ENCODE results near the gene CLEC19A.
A peak's percentile ranks its signal among the peaks of the same experiment; 100 is the strongest.
"Not testable (repeated sequence)": the region's sequence is repeated elsewhere in the genome, so short reads cannot be mapped to it uniquely, and the experiment has no call there.

Gene CLEC19A

DNA sequence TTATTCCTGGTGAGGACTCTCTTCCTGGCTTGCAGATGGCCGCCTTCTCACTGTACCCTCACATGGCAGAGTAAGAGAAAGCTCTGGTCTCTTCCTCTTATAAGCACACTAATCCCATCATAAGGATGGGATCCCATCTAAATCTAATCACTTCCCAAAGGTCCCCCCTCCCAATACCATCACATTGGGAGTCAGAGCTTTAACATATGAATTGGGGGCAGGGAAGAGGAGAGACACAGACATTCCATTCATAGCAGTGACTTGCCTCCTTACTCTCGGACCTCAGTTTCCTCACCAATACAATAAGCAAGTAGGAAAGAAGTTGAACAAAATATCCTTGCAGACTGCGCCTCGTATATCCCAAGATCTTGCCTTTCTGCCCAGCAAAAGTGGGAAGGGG, 1.7 kb downstream of the CLEC19A start:
- FAIRE-seq, result no peak

DNA sequence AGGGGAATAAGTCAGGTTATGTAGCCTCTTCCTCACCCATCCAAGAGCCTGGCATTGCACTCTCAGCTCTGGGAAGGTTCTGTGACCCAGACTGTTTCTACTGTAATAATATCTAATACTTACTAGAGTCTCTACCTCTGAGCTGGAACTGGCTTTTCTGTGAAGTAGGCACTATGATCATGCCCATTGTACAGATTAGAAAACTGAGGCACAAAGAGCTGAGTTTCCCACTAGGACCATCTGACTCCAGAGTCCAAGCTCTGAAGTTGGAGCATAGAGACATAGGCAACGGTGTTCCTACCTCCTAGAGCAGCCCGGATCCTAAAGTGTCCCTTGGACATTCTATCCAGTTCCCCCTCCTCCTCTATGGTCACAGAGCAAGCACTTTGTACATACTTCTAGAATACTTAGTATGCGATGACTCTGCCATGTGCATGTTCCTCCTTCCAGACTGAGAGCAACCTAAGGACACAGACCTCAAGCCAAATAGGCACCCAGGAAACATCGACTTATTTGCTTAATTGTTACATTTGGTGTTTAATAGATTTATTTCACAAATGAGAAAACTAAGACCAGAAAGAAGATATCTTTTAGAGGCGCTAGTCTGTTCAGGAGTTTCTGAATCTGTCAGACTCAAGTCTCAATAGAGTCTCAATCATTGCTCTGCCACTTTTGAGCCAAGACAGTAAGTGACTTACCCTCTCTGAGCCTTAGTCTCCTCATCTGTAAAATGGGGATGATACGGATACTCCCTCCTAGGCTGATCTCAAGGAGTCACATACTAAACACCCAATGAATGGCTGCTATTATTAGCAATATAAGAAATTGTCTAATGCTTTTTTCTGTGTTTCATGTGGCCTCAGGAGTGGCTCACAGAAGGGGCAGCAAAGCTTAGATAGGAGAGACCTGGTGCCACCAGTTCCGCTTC, 3.6 kb downstream of the CLEC19A start:
- FAIRE-seq, result no peak

DNA sequence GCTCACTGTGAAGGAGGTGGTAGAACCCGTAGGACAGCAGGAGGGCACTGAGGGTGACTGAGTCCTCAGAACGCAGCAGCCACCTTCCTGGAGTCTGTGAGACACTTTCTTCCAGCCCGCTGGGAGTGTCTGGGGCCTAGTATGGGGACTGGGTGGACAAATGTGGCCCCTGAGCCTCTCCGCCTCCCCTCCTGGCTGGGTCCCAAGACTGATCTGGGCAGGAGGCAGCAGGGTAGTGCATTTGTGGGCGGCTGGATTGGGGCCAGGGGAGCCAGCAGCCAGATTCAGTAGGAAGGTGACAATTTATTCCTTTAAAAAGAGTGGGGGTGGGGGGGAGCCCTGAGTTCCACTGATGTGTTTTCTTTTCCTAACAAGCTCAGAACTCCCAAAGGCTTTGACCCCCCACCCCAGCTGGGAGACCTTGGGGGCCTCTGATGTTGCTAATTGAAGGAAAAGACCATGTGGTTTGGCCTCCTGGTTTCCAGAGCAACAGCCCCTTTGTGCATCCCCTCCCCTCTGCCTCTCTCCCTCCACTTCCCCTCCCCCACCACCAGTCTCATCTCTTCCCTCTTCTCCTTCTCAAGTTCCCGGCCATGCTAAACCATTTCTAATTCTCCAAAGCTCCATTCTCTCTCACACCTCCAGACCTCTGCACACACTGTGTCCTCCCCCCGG, 4.4 kb downstream of the CLEC19A start:
- no peak for FAIRE-seq

DNA sequence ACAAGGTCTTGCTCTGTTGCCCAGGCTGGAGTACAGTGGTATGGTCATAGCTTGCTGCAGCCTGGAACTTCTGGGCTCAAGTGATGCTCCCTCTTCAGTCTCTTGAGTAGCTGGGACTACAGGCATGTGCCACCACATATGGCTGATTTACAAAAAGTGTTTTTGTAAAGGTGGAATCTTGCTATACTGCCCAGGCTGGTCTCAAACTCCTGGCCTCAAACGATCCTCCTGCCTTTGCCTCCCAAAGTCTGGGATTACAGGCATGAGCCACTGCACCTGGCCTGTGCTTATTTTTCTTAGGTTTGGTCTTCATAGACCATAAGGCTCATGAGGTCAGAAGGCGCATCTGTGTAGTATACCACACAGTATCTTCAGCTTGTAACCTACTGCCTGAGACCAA, 5.3 kb downstream of the CLEC19A start:
- no peak for FAIRE-seq

DNA sequence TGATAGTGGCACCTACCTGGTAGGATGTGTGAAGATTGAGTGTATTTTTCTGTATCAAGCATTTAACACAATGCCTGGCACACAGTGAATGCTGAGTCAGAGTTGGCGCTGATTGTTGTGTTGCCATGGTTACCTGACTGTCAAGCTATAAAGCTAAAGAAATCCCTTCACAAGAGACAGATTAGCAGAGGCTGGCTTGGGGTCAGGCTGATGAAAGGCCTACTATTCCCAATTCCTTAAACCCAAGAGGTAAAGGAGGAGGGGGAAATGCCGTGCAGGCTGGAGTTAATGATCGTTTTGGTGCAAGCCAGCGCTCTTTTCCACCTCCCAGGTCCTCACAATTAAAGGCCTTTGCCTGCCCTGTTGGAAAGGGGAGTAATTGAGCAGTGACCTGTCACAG, 5.9 kb downstream of the CLEC19A start:
- no peak for FAIRE-seq

DNA sequence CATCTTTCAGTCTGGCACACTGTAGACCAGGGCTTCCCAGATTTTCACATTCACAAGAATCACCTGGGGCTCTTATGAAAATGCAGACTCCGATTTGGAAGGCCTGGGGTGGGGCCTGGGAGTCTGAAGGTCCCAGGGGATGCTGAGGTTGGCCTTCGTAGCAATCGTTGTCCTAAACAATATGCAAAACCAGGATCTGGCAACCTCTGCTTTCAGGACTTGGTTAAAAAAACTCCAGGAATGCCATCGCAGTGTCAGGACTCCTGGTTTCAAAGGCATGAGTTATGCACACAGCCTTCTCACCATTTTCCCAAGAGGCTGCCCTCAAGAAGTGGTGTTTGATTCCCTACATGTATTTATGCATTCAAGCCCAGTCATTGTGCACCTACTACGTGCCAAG, 6.7 kb downstream of the CLEC19A start:
- FAIRE-seq, result no peak

DNA sequence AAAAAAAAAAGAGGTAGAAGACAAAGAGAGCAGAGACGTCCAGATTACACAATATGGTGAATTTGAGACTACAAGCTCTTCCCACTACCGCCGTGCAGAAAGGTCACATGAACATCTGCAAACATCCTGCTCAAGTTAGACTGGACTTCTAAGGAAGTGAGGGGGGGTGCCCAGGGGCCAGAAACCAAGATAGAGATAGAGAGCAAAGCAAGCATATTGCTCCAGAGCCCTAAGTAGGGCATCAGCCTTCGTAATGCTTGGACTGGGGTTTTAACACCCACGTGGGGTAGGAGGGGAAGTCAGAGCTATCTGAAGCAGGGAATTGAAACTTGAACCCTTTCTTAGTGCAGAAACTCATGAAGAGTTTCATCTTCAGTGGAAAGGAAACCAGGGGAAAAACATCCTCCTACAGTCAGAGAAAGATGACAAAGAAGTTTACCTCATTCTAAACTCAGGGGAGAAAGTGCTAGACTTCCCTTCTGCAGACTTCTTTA, 8.7 kb downstream of the CLEC19A start:
- peak; percentile 55 for FAIRE-seq

DNA sequence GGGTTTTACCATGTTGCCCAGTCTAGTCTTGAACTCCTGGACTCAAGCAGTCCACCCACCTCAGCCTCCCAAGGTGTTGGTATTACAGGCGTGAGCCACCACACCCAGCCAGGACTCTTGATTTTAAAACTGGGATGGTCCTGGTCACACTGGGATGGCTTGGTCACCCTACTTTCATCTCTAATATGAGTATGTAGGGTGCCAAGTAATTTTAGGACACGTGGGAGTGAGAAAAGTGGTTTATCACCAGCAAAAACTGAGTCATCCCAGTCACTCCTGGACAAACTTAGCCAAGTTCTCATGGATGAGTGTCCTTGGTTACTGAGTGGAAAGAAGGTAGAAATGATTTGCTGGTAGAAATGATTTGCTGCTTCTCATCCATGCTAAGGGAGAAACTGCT, 9.9 kb downstream of the CLEC19A start:
- FAIRE-seq, result no peak

DNA sequence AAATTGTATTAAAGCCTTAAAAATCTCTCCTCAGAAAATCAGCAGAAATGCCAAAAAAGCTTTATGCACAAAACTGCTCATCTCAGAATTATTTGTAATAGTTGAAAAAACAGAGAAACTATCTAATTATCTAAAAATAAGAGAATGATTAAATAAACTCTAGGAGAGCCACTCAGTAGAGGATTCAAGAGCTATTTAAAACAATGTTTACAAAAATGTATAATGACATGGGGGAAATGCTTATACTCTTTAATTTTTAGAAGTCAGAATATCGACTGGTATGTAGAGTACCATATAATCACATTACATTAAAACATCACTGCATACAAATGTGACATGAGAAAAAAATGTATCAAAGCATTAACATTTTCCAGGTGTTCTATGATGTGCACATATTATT, 11.9 kb downstream of the CLEC19A start:
- FAIRE-seq, result no peak

DNA sequence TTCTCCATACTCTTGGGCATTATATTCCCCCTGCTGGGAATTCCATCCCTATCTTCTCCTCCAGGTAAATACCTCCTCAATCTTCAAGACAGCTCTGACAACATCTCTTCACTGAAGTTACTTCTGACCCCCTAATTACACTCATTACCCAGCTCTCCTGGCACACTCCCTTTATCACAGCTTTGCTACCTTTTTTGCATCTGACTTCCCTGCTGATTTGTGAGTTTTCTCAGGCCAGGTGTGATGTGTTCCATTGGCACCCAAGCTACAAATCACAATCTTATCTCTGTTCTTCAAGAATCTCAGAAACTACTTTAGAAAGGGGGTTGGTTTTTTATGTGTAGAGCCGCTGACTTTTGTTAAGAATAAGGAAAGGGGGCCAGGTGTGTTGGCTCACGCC, 14.0 kb downstream of the CLEC19A start:
- FAIRE-seq, result no peak

DNA sequence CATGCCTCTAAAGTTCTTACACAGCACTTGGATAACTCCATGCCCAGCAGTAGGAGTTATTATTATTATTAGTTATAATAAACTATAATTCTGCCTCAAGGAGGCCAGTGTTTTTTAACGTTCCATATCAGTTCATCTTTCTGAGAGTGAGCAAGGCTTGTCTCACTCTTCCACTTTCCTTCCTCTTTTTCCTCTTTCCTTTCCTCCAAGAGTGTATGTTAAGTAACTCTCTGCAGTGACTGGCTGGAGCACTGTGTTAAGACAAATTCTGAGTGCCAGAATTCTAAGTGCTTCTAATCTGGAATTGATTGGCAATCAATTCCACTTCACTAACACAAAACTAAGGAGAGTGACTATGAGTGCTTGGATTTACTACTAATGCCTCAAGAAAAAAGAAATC, 16.4 kb downstream of the CLEC19A start:
- no peak for FAIRE-seq

DNA sequence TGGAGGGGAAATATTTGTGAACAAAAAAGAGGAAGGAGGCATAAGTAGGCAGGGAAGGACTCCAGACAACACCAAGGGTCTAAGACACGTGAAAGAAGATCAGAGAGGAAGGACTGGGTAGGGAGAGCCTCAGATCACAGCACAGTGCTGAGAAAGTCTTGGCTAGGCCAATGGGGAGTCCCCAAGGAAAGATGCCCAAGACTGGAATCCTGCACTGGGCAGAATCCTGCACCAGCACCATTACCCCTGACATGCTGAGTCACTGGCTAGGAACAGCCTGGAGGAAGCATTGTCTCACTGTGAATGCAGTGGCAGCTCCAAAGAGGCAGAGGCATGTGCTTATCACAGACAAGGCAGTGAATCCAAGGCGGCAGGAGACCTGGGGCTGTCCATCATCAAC, 19.2 kb downstream of the CLEC19A start:
- no peak for FAIRE-seq

DNA sequence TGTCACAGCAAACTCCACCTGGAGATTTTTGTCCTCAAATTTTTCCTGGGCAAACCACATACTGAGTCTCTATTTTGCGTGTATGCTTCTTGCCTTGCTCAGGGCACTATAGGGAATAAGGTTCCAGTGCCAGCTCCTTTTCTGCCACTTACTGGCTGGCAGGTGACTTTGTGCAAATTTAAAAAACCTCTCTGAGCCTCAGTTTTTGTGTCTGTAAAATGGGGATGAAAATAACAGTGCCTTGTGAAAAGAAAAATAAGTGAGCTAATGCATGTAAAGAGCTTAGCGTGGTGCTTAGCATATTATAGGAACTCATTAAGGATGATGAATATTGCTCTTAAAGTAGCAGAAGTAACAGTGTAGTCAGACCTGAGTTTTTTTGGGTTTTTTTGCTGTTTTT, 19.9 kb downstream of the CLEC19A start:
- no peak for FAIRE-seq

DNA sequence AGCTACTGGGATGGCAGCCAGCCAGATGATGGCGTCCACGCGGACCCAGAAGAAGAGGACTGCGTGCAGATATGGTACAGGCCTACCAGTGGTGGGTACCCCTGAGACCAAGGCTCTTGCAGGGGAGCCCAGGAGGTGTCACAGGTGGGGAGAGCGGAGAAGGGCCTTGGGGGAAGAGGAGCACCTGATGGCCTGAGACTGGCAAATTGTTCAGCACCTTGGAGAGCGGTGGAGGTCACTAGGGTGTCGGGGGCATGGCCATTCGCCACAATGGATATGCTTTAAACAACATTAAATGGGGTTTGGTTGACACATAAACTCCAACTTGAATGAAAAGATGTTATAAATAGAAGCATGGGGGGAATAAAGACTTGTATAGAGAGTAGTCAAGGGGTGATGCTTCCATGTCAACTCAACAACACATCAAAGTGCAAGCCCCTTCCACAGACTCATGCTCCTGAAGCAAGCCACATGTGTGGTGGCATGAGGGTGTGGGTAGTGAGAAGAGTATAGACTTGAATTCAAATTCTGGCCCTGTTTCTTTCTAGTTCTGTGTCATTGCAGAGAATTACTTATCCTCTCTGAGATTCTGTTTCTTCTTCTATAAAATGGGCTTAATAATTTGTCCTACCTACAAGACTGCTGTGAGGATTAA, 22.2 kb downstream of the CLEC19A start:
- no peak for FAIRE-seq

DNA sequence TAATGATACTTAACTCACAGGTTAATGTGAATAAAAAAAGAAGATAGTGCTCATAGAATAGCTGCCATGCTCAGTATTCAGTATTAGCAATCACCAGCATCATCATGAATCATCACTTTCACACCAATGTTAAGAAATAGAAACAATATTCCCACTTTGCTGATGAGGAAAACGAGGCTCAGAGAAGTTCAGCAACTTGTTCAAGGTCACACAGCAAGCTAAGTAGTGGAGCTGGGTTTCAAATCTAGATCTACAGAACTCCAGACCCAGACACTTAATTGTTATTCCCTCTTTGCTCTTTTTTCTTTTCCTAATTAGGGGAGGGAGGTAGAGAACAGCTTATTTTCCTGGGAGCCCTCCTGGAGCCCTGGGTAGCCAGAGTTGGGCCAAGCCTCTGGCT, 22.9 kb downstream of the CLEC19A start:
- no peak for FAIRE-seq

DNA sequence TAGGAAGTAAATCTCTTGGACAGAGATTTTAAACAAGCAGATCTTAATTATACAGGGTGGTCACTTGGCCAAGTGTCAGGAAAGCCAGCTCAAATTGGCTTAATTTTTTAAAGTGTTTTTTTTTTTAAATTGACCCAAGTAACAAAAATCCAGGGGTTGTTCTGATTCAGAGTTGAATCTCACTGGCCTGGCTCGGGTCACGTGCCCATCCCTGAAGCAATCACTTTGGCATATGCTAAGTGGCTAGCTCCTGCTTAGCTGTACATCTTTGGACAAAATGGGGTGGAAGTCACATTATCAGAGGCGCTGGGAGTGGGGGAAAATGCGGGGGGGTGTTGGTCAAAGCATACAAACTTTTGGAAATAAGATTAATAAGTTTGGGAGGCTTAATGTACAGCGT, 23.6 kb downstream of the CLEC19A start:
- FAIRE-seq, result no peak

DNA sequence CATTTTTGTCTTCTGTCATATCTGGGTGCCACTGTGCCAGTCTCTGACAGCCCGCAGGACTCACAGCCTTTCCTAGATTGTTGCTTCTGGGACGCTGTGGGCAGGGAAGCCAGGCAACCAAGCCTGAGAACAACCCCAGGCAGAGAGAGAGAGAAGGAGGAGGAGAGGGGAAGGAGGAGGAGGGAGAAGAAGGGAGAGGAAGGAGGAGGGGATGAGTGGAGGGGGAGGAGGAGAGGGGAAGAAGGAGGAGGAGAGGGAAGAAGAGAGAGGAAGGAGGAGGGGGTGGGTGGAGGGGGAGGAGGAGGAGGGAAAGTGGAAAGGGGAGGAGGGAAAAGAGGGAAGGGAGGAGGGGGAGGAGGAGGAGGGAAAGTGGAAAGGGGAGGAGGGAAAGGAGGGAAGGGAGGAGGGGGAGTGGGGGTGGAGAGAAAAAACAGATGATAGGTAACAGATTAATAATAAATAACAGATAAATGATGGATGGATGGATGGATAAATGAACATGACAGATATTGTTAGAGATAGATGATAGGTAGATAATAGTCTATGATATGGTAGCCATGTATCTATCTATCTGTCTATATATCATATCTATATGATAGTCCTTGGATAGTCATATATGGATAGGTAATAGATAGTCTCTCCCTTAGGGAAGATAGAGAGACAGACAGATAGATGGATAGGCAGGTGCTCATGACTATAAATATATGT, 29.3 kb downstream of the CLEC19A start:
- no peak for FAIRE-seq

DNA sequence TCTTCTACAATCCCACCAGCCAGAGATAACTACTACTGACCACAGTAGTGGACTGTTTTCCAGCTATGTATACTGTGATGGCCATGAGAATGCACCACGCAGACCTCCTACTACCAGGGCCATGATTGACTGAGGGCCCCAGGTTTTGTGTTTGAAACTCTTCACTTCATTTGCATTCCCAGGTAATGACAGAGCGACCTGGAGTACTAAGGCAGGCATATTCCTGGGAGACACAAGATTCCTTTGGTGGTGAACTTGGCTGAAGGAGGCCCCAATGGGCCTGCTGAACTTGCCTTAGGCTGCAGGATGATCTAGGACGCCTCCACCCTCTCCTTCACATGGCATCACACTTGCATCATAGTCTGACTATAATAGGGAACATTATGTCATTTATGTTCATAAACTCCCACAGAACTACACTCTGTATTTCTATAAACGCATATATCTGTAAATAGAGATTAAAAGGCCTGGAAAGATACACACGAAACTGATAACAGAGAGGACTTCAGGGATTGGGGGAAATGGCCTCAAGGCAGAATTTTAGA, 30.4 kb downstream of the CLEC19A start:
- FAIRE-seq, result no peak

DNA sequence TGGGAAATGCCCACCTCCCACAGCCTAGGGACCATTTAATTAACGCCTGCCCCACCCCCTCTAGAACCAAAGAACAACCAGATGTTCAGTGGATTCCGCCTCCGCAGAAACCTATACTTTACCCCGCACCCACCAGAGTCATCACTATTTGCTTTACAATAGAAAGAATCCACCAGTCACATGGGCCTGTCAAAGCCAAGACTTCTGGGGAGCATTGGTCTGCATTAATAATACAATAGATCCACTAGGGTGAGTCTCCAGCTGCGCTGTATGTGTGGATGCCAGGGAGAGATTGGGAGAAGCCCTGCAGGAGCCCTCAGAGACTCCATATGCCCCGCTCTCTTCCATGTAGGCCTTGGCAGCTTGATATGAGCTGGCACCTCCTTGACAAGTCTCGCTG, 31.3 kb downstream of the CLEC19A start:
- FAIRE-seq, result no peak

DNA sequence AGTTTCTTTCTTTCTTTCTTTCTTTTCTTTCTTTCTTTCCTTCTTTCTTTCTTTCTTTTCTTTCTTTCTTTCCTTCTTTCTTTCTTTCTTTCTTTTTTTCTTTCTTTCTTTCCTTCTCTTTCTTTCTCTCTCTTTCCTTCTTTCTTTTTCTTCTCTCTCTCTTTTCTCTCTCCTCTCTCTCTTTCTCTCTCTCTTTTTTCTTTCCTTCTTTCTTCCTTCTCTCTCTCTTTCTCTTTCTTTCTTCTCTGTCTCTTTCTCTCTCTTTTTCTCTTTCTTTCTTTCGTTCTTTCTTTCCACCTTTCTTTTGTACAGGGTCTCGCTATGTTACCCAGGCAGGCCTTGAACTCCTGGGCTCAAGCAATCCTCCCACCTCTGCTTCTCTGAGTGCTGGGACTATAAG, 35.7 kb downstream of the CLEC19A start:
- FAIRE-seq, result not testable (repeated sequence)

DNA sequence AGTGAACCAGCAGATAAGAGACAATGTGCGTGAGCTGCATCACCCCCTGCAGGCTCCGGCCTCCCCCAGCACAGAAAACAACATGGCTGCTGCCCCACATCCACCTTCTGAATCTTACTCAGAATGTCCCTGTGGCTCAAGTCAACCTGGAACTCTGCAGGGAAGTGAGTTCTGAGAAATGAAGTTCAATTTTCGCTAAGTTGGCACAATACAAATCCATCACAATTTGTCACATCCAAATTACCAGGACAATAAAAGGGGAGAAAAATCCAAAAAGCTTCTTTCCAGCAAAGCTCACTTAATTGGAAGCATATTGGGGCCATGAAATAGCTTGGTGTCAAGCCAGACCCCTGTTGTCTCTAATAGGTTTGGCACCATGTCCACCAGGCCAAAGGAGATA, 38.1 kb downstream of the CLEC19A start:
- no peak for FAIRE-seq

DNA sequence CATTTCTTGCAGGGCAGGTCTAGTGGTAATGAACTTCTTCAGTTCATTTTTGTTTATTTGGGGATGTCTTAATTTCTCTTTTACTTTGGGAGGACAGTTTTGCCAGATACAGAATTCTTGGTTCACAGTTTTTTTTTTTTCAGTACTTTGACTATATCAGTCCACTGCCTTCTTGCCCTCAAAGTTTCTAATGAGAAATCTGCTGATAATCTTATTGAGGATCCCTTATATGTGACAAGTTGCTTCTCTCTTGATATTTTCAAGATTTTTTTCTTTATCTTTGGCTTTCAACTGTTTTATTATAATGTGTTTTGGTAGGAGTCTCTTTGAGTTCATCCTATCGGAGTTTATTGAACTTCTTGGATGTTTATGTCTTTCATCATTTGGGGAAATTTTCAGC, 42.8 kb downstream of the CLEC19A start:
- no peak for FAIRE-seq

DNA sequence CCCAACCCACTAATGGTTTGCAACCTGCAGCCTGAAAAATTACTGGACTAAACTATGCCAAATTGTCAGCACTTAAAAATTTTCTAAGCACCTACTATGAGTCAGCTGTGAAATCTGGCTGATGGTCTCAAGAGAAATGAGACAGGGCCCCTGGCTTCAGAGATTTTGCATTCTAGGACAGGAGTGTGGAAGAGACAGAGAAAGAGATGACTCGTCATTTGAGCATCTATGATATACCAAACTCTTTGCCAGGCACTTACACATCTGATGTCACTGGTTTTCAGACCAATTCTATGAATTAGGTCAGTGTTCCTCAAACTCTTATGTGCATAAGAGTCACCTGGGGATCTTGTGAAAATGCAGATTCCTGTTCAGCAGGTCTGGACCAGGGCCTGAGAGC, 44.4 kb downstream of the CLEC19A start:
- FAIRE-seq, result no peak

Data from endometrium (tissue), 2 donors.